Measurements from ENCODE around the gene FHIT.
"Not testable (repeated sequence)": the region's sequence is repeated elsewhere in the genome, so short reads cannot be mapped to it uniquely, and the experiment has no call there.

FHIT gene

GRCh38 chr3:59803268-59803667 lies 1448.0 kb downstream of the FHIT start:
- no peak for DNase-seq (ENCODE audit: low spot score)
- no peak overlapping the region for H3K27ac ChIP-seq
- TF ChIP-seq CTCF (conservative IDR thresholded peaks at IDR 0.05; ENCODE audit: low read depth), result no peak
- CTCF ChIA-PET, result no interaction called here
- POLR2A ChIA-PET (ENCODE audit: low non-redundant PET), result no interaction called here

- DNase-seq (ENCODE audit: low spot score); CTCF ChIA-PET; POLR2A ChIA-PET (ENCODE audit: low non-redundant PET); H3K27ac ChIP-seq: not testable (repeated sequence)
Observed at GRCh38 chr3:59802453-59802852, 1448.8 kb downstream of the FHIT start.

- ChIA-PET CTCF (no interaction called here), POLR2A (ENCODE audit: low non-redundant PET) (no interaction called here)
- no peak for DNase-seq (ENCODE audit: low spot score)
- TF ChIP-seq CTCF (conservative IDR thresholded peaks at IDR 0.05; ENCODE audit: low read depth), result no peak
- no peak overlapping the region for H3K27ac ChIP-seq
Observed at GRCh38 chr3:59802045-59802444, 1449.2 kb downstream of the FHIT start.

- POLR2A ChIA-PET (ENCODE audit: low non-redundant PET), result no interaction called here
- no peak for DNase-seq (ENCODE audit: low spot score)
- TF ChIP-seq CTCF (conservative IDR thresholded peaks at IDR 0.05; ENCODE audit: low read depth), result no peak
- CTCF ChIA-PET, result no interaction called here
- no peak overlapping the region for H3K27ac ChIP-seq
Observed at GRCh38 chr3:59800481-59800880, 1450.8 kb downstream of the FHIT start.

- CTCF ChIA-PET, result no interaction called here
- peak; percentile 4 for DNase-seq (ENCODE audit: low spot score)
- TF ChIP-seq CTCF (conservative IDR thresholded peaks at IDR 0.05; ENCODE audit: low read depth), result no peak
- no peak overlapping the region for H3K27ac ChIP-seq
- POLR2A ChIA-PET (ENCODE audit: low non-redundant PET), result no interaction called here
Observed at GRCh38 chr3:59798372-59799086, 1452.7 kb downstream of the FHIT start.

- DNase-seq (ENCODE audit: low spot score), result no peak
- POLR2A ChIA-PET (ENCODE audit: low non-redundant PET), result no interaction called here
- no peak overlapping the region for H3K27ac ChIP-seq
- TF ChIP-seq CTCF (conservative IDR thresholded peaks at IDR 0.05; ENCODE audit: low read depth), result no peak
- CTCF ChIA-PET, result no interaction called here
Observed at GRCh38 chr3:59797533-59797932, 1453.7 kb downstream of the FHIT start.

- POLR2A ChIA-PET (ENCODE audit: low non-redundant PET), result no interaction called here
- TF ChIP-seq CTCF (conservative IDR thresholded peaks at IDR 0.05; ENCODE audit: low read depth), result no peak
- DNase-seq (ENCODE audit: low spot score), result no peak
- CTCF ChIA-PET, result no interaction called here
- no peak overlapping the region for H3K27ac ChIP-seq
Observed at GRCh38 chr3:59796456-59796855, 1454.8 kb downstream of the FHIT start.
